CD8-positive, alpha-beta memory T cell (primary cell): ENCODE data around the gene USP20. TPM values are rescaled to one million over a fixed set of nuclear protein-coding genes. Genes with fewer than 3 reads are reported as not detected.
A peak's percentile ranks its signal among the peaks of the same experiment; 100 is the strongest.
"Not testable (repeated sequence)": the region's sequence is repeated elsewhere in the genome, so short reads cannot be mapped to it uniquely, and the experiment has no call there.

Experiments used
- CTCF ChIA-PET: fragments of 350-600 bp; sonication (Branson Sonifier 250); formaldehyde crosslinking; loops from one replicate; lab custom pipeline; 2021; ENCODE audit warnings: antibody characterized with exemption; lab: Charles Lee
- POLR2A ChIA-PET: fragments of 350-600 bp; sonication (Branson Sonifier 250); formaldehyde crosslinking; loops from one replicate; lab custom pipeline; 2021; ENCODE audit warnings: antibody characterized with exemption; lab: Charles Lee
- DNase-seq, 5 donors: peaks; one replicate each; pipeline versions ENCODE4 v3.0.0 to v3.0.0-alpha.2; 2020 to 2022; ENCODE audit warnings: mixed read lengths in 1 of 5
- H3K27ac ChIP-seq: one replicate; pipeline ENCODE4 v1.7.0; 2013; ENCODE audit warnings: low read depth, mild to moderate bottlenecking, low read length, moderate library complexity
- H3K27me3 ChIP-seq: 2 replicates; pipeline ENCODE4 v1.7.0; 2013; ENCODE audit warnings: low read length, mild to moderate bottlenecking; ENCODE audit not compliant: insufficient read depth, poor library complexity, severe bottlenecking
- H3K36me3 ChIP-seq: 2 replicates; pipeline ENCODE4 v1.7.0; 2013; ENCODE audit warnings: mild to moderate bottlenecking, low read length, moderate library complexity; ENCODE audit not compliant: insufficient read depth
- H3K4me1 ChIP-seq: 2 replicates; pipeline ENCODE4 v1.7.0; 2013; ENCODE audit warnings: mild to moderate bottlenecking, low read length, moderate library complexity; ENCODE audit not compliant: insufficient read depth
- H3K4me3 ChIP-seq: 2 replicates; pipeline ENCODE4 v1.7.0; 2013; ENCODE audit warnings: mild to moderate bottlenecking, low read length
- H3K9me3 ChIP-seq: 2 replicates; pipeline ENCODE4 v1.7.0; 2013; ENCODE audit warnings: mild to moderate bottlenecking, low read length
- H3K27ac Mint-ChIP-seq, 8 donors: one replicate each; pipeline ENCODE4 v1.8.0; 2020 to 2021; ENCODE audit warnings: mixed read lengths in 8 of 8, mild to moderate bottlenecking in 6 of 8, inconsistent platforms in 3 of 8, moderate library complexity in 3 of 8
- H3K27me3 Mint-ChIP-seq, 2 donors: one replicate each; pipeline ENCODE4 v1.8.0; 2020 to 2021; ENCODE audit warnings: mixed read lengths in 2 of 2, mild to moderate bottlenecking in 1 of 2, moderate library complexity in 1 of 2
- H3K36me3 Mint-ChIP-seq, 3 donors: one replicate each; pipeline ENCODE4 v1.8.0; 2020 to 2021; ENCODE audit warnings: mixed read lengths in 3 of 3, inconsistent platforms in 1 of 3, mild to moderate bottlenecking in 1 of 3
- H3K4me1 Mint-ChIP-seq, 3 donors: one replicate each; pipeline ENCODE4 v1.8.0; 2020 to 2021; ENCODE audit warnings: mixed read lengths in 3 of 3, inconsistent platforms in 1 of 3, mild to moderate bottlenecking in 1 of 3
- H3K4me3 Mint-ChIP-seq, 7 donors: one replicate each; pipeline ENCODE4 v1.8.0; 2020 to 2021; ENCODE audit warnings: mixed read lengths in 7 of 7, mild to moderate bottlenecking in 6 of 7, moderate library complexity in 4 of 7, inconsistent platforms in 2 of 7
- H3K9me3 Mint-ChIP-seq, 5 donors: one replicate each; pipeline ENCODE4 v1.8.0; 2020 to 2022; ENCODE audit warnings: mixed read lengths in 5 of 5, mild to moderate bottlenecking in 3 of 5, moderate library complexity in 2 of 5, inconsistent platforms in 1 of 5
- polyA plus RNA-seq: library from polyadenylated mRNA; unstranded; fragments of 300-500 nt; fragmentation: Illumina TruSeq; gene quantifications from one replicate; pipeline ENCODE4 v1.2.3, GENCODE V29; 2021
- total RNA-seq, 2 experiments: library from RNA; stranded (reverse); gene quantifications; one replicate each; pipeline ENCODE4 v1.2.3, GENCODE V29; 2021

The USP20 gene
- total and polyA plus RNA-seq, 3 experiments from 2014 or later: 50.2 to 50.8 (median 50.3) TPM

DNA sequence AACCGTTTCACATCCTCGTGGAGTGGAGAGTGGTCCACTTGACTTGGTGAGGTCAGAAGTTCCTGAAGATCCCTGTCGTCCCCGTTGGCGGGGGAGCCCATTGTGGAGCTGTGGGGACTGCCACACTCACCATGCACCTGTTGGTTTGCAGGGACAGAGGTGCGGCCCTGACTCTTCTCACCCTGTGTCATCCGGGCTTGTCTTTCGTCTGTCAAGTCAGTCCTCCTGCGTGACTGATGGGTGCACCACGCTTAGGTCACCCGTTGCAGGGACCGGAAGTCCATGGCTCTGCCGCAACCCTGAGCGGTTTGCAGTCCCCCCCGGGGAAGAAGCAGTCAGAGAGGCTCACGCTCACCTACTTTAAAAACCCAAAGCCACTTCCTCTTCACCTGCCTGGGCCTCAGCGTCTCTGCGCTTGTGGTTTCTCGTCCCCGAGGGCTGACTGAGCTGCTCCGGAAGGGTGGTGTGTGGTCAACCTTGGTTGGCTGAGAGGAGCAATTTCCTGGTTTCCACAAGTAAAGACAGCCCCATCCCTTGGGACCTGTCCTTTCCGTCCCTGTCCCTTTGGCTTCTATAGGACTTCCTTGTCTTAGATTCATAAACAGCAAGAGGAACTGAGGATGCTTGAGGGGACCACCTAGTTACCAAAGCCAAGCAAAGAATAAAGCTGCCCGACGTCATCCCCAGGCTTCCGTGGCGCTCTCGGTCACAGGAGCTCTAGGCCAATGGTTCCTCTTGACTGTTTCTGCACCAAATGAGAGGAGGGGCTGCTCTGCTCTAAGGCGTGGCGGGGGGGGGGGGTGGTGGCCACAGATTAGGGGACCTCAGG is 53.2 kb downstream of the USP20 start:
- Histone ChIP-seq H3K4me1 (peaks cover 78% of the 10 kb centered on the region), H3K27me3 (no peaks in the 10 kb centered on the region), H3K9me3 (no peaks in the 10 kb centered on the region), H3K27ac (peak overlapping the region; percentile 91), H3K4me3 (peak overlapping the region; percentile 73), H3K36me3 (no peaks in the 10 kb centered on the region)
- CTCF ChIA-PET: interaction anchor here (0.7 to 5.9 kb wide), 12 partner anchors 9 to 165 kb away, joined by 3 to 36 read pairs (median 6); partner anchors contain the start of genes C9orf78, FNBP1, GPR107 and USP20
- POLR2A ChIA-PET: interaction anchor here (0.5 to 5.0 kb wide), 25 partner anchors 10 to 239 kb away, joined by 3 to 29 read pairs (median 4); partner anchors contain the start of genes FNBP1 and GPR107
- Mint-ChIP-seq H3K4me1 (peaks cover 77 to 98% (median 92%) of the 10 kb centered on the region in 3 donors), H3K27me3 (peaks cover 0 to 18% of the 10 kb centered on the region in 2 donors), H3K9me3 (no peaks in the 10 kb centered on the region), H3K4me3 (peak overlapping the region; percentile 83 to 96 (median 89)), H3K27ac (peak overlapping the region; percentile 97 to 100 (median 100)), H3K36me3 (peaks cover 4 to 37% (median 14%) of the 10 kb centered on the region in 3 donors)
- peak; percentile 86 to 98 (median 98) for DNase-seq

DNA sequence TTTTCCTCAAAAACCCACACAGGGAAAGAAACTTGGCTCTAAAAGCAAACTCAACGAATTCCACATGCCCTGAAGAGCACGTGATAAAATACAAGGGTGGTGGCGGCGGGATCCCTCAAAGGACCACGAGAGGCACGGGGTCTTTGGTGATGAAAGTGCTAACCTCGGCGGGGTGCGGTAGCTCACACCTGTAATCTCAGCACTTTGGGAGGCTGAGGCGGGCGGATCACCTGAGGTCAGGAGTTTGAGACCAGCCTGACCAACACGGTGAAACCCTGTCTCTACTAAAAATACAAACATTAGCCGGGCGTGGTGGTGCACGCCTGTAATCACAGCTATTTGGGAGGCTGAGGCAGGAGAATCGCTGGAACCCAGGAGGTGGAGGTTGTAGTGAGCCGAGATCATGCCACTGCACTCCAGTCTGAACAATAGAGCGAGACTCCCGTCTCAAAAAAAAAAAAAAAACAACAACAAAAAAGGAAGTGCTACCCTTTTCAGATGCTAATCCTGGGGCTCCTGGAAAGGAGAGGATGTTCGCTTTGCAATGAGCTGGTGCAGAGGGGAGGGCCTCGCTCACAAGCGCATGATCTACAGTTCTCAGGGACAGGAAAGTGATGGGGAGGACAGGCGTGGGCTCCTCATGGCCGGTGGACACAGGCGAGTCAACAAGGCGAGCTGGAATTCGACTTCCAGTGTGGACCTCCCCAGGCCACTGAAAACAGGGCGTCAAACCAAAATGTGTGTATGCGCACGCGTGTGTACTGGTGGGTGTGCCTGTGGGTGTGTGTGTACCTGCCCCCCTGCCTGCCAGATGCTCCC is 54.1 kb downstream of the USP20 start:
- H3K27ac ChIP-seq: peak overlapping the region; percentile 91
- peak overlapping the region; percentile 73 for H3K4me3 ChIP-seq
- peaks cover 0 to 21% of the 10 kb centered on the region in 2 donors for H3K27me3 Mint-ChIP-seq
- peak overlapping the region; percentile 83 to 96 (median 89) for H3K4me3 Mint-ChIP-seq
- peaks cover 78% of the 10 kb centered on the region for H3K4me1 ChIP-seq
- H3K9me3 ChIP-seq: no peaks in the 10 kb centered on the region
- H3K9me3 Mint-ChIP-seq: no peaks in the 10 kb centered on the region
- no peaks in the 10 kb centered on the region for H3K27me3 ChIP-seq
- peaks cover 4 to 38% (median 17%) of the 10 kb centered on the region in 3 donors for H3K36me3 Mint-ChIP-seq
- H3K27ac Mint-ChIP-seq: peak overlapping the region; percentile 97 to 100 (median 100)
- ChIA-PET CTCF (interaction anchor here (0.6 to 5.9 kb wide), 12 partner anchors 9 to 164 kb away, joined by 3 to 36 read pairs (median 4); partner anchors contain the start of genes FNBP1 and GPR107), POLR2A (interaction anchor here (0.5 to 5.0 kb wide), 25 partner anchors 9 to 239 kb away, joined by 3 to 29 read pairs (median 4); partner anchors contain the start of genes FNBP1 and GPR107)
- peaks cover 75 to 96% (median 90%) of the 10 kb centered on the region in 3 donors for H3K4me1 Mint-ChIP-seq
- H3K36me3 ChIP-seq: no peaks in the 10 kb centered on the region
- DNase-seq: peak; percentile 47 to 78 (median 70)

DNA sequence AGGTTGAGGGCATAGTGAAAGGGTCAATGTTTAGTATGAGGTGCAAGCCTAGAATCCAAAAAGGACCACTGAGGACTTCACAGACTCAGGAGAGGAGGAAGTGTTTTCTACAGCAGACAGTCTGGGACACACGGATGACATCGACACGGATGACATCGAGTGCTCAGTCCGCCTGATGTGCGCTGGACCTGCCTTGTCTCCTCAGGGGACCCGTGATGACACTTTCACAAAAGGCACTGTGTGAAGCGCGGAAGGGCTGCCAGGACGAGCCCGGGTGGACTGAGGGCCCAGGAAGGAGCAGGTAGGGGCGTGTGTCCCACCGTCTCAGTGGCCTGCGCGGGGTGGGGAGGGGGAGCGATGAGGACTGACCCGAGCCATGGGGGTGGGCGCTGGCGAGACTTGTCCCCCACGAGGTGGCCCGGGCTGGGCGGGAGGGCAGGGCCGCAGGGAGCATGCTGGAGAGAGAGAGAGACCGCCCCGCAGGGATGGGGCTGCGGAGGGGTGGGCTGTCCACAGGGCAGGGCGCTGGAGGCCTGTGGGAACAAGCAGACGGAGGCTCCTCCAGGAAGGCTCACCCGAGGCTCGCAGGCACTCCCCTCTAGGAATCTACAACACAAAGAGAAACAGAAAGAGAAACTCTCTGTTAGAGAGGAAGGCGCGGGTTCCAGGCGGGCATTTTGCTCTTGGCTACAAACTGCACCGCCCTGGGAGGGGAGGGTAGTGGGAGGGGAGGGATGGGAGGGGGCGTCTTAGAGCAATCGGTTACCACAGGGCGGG is 54.9 kb downstream of the USP20 start:
- H3K9me3 Mint-ChIP-seq: no peaks in the 10 kb centered on the region

DNA sequence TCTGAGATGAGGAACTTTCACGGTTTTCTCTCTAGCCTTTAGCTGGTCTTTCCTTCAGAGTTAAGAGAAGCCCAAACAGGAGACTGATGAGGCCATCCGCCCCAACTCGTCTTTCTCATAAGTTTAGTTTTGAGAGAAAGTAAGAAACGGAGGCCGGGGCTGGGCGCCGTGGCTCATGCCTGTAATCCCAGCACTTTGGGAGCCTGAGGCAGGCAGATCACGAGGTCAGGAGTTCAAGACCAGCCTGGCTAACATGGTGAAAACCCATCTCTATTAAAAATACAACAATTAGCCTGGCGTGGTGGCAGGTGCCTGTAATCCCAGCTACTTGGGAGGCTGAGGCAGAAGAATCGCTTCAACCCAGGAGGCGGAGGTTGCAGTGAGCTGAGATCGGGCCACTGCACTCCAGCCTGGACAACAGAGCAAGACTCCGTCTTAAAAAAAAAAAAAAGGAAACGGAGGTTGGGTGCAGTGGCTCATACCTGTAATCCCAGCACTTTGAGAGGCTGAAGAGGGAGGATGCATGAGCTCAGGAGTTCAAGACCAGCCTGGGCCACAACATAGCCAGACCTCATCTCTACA is 55.6 kb downstream of the USP20 start:
- DNase-seq, H3K36me3 ChIP-seq, H3K9me3 Mint-ChIP-seq, H3K9me3 ChIP-seq, H3K27me3 ChIP-seq: not testable (repeated sequence)
- Histone ChIP-seq H3K27ac (peak overlapping the region; percentile 54), H3K4me1 (peaks cover 84% of the 10 kb centered on the region), H3K4me3 (peak overlapping the region; percentile 44)
- Mint-ChIP-seq H3K4me3 (peak overlapping the region; percentile 83 to 96 (median 89)), H3K36me3 (peaks cover 4 to 45% (median 18%) of the 10 kb centered on the region in 3 donors), H3K27ac (peak overlapping the region; percentile 97 to 100 (median 100)), H3K4me1 (peaks cover 81 to 95% (median 94%) of the 10 kb centered on the region in 3 donors), H3K27me3 (peaks cover 0 to 18% of the 10 kb centered on the region in 2 donors)
- ChIA-PET CTCF (interaction anchor here (0.7 to 1.5 kb wide), 4 partner anchors 72 to 152 kb away, joined by 3 to 5 read pairs (median 3); partner anchors contain the start of gene FNBP1), POLR2A (interaction anchor here (0.6 to 1.2 kb wide), 4 partner anchors 20 to 148 kb away, joined by 3 to 4 read pairs (median 4); no protein-coding TSS in a partner anchor)

More for the DNA sequence above, 54.9 kb downstream of the USP20 start:
- H3K27me3 Mint-ChIP-seq: peaks cover 0 to 20% of the 10 kb centered on the region in 2 donors
- H3K4me3 Mint-ChIP-seq: peak overlapping the region; percentile 83 to 96 (median 89)
- Histone ChIP-seq H3K27me3 (no peaks in the 10 kb centered on the region), H3K27ac (peak overlapping the region; percentile 91), H3K36me3 (peaks cover 3% of the 10 kb centered on the region), H3K9me3 (no peaks in the 10 kb centered on the region), H3K4me3 (peak overlapping the region; percentile 44), H3K4me1 (peaks cover 82% of the 10 kb centered on the region)
- peaks cover 75 to 95% (median 94%) of the 10 kb centered on the region in 3 donors for H3K4me1 Mint-ChIP-seq
- peak overlapping the region; percentile 97 to 100 (median 100) for H3K27ac Mint-ChIP-seq
- ChIA-PET CTCF (interaction anchor here (1.1 to 2.1 kb wide), 5 partner anchors 17 to 127 kb away, joined by 3 to 9 read pairs (median 4); no protein-coding TSS in a partner anchor), POLR2A (interaction anchor here (0.6 to 5.0 kb wide), 10 partner anchors 9 to 154 kb away, joined by 3 to 29 read pairs (median 4); partner anchors contain the start of gene FNBP1)
- H3K36me3 Mint-ChIP-seq: peaks cover 4 to 40% (median 17%) of the 10 kb centered on the region in 3 donors
- peak; percentile 52 to 80 (median 67) for DNase-seq

DNA sequence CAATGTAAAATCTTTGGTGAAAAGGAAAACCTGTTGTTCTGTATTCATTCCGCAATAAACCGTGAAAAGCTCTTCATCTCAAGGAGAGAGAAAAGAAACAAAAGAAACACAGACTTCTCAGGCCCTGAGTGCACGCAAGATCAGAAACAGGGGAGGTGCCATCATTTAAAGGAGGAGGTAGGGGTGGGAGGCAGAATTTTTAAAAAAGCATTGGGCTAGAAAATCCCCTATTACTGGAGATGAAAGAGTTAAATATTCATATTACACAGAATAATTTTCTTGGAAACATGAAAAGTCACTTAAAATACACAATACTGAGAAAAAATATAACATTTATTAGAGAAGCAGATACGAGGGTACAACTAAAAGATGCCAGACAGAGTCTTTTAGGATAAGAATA is 56.3 kb downstream of the USP20 start:
- Mint-ChIP-seq H3K9me3 (no peaks in the 10 kb centered on the region), H3K27me3 (peaks cover 0 to 20% of the 10 kb centered on the region in 2 donors), H3K27ac (peak overlapping the region; percentile 97 to 100 (median 100)), H3K4me3 (peak overlapping the region; percentile 76 to 92 (median 89)), H3K36me3 (peaks cover 4 to 53% (median 22%) of the 10 kb centered on the region in 3 donors), H3K4me1 (peaks cover 81 to 95% (median 95%) of the 10 kb centered on the region in 3 donors)
- peak in 1 of 5 donors; percentile 47 for DNase-seq
- ChIA-PET CTCF (interaction anchor here (0.7 to 1.6 kb wide), 5 partner anchors 22 to 151 kb away, joined by 3 to 5 read pairs (median 3); partner anchors contain the start of gene FNBP1), POLR2A (interaction anchor here (0.6 to 1.2 kb wide), 3 partner anchors 29 to 155 kb away, joined by 3 to 5 read pairs (median 4); no protein-coding TSS in a partner anchor)
- Histone ChIP-seq H3K4me3 (peak overlapping the region; percentile 44), H3K9me3 (no peaks in the 10 kb centered on the region), H3K27me3 (no peaks in the 10 kb centered on the region), H3K4me1 (peaks cover 84% of the 10 kb centered on the region), H3K27ac (peak overlapping the region; percentile 21), H3K36me3 (peaks cover 7% of the 10 kb centered on the region)

DNA sequence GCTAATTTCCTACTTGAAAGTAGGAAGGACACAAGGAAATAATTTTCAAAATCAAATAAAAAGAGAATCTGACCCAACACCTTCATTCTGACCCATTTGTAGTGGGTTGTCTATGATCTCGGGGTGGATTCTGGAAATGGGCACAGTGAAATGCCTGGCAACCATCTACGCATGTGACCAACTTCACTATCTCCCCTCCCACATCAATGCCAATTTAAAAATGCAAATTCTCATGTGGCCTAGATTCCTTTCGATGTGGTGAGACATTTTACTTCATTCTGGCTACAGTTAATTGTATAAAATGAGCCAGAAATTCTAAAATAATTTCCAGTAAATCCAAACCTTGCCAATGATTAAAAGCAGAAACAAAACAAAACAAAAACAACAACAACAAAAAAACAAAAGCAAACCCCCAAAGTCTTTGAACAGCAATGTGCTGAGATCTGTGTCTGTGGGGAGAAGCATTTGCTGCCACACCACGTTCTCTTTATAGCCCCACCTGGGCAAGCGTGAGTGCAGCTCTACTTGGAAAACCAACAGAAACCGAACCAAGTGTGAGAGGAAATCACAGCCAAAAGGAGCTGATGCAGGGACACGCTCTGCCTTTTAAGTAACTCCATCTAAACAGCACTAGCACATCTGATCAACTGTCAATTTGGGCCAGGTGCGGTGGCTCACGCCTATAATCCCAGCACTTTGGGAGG is 59.0 kb downstream of the USP20 start:
- Histone ChIP-seq H3K4me1 (peaks cover 64% of the 10 kb centered on the region), H3K27ac (peak overlapping the region; percentile 21), H3K36me3 (peaks cover 8% of the 10 kb centered on the region), H3K9me3 (no peaks in the 10 kb centered on the region), H3K27me3 (no peaks in the 10 kb centered on the region), H3K4me3 (no peak overlapping the region)
- Mint-ChIP-seq H3K27ac (peak overlapping the region; percentile 81 to 100 (median 98)), H3K4me3 (peak overlapping the region; percentile 27 to 83 (median 66)), H3K9me3 (no peaks in the 10 kb centered on the region), H3K4me1 (peaks cover 62 to 79% (median 79%) of the 10 kb centered on the region in 3 donors), H3K27me3 (peaks cover 0 to 10% of the 10 kb centered on the region in 2 donors), H3K36me3 (peaks cover 11 to 76% (median 34%) of the 10 kb centered on the region in 3 donors)
- ChIA-PET POLR2A (interaction anchor here (0.7 to 2.1 kb wide), 3 partner anchors 38 to 147 kb away, joined by 3 to 11 read pairs (median 6); no protein-coding TSS in a partner anchor), CTCF (interaction anchor here (1.0 to 1.4 kb wide), 5 partner anchors 9 to 151 kb away, joined by 3 to 11 read pairs (median 3); no protein-coding TSS in a partner anchor)
- DNase-seq: peak in 3 of 5 donors; percentile 22 to 77 (median 63)
